ENCODE results near the gene RRH. TPM values are rescaled to one million over a fixed set of nuclear protein-coding genes. Genes with fewer than 3 reads are reported as not detected.

RRH gene
- total RNA-seq, 1 donor from 2014 or later: not detected

- H3K27me3 ChIP-seq: no peaks in the 10 kb centered on the region
- intact Hi-C loops (cut with DNase I): no loop called here
- no peak for DNase-seq (ENCODE audit: low spot score in 2 of 2)
Observed at GRCh38 chr4:109879081-109879480, 51.3 kb downstream of the RRH start.

GRCh38 chr4:109879636-109880314 is 52.0 kb downstream of the RRH start:
- DNase-seq (ENCODE audit: low spot score in 2 of 2): no peak
- Histone ChIP-seq H3K4me3 (no peak overlapping the region), H3K4me1 (no peaks in the 10 kb centered on the region), H3K36me3 (no peaks in the 10 kb centered on the region), H3K9me3 (no peaks in the 10 kb centered on the region), H3K27ac (no peak overlapping the region), H3K27me3 (no peaks in the 10 kb centered on the region)
- intact Hi-C loops (cut with DNase I): no loop called here
- TF ChIP-seq CTCF (IDR thresholded peaks at IDR 0.05): no peak

More at GRCh38 chr4:109879081-109879480, 51.3 kb downstream of the RRH start:
- no peak for TF ChIP-seq CTCF (IDR thresholded peaks at IDR 0.05)
- Histone ChIP-seq H3K4me3 (no peak overlapping the region), H3K4me1 (no peaks in the 10 kb centered on the region), H3K36me3 (no peaks in the 10 kb centered on the region), H3K27ac (no peak overlapping the region), H3K9me3 (no peaks in the 10 kb centered on the region)

GRCh38 chr4:109886303-109886702 is 58.5 kb downstream of the RRH start:
- Histone ChIP-seq H3K4me3 (no peak overlapping the region), H3K36me3 (no peaks in the 10 kb centered on the region), H3K27ac (no peak overlapping the region), H3K4me1 (no peaks in the 10 kb centered on the region), H3K9me3 (no peaks in the 10 kb centered on the region), H3K27me3 (no peaks in the 10 kb centered on the region)
- no peak for TF ChIP-seq CTCF (IDR thresholded peaks at IDR 0.05)
- no peak for DNase-seq (ENCODE audit: low spot score in 2 of 2)
- intact Hi-C loops (cut with DNase I): no loop called here

GRCh38 chr4:109887071-109887470 is 59.3 kb downstream of the RRH start:
- intact Hi-C loops (cut with DNase I): no loop called here
- no peak for DNase-seq (ENCODE audit: low spot score in 2 of 2)
- TF ChIP-seq CTCF (IDR thresholded peaks at IDR 0.05): no peak
- Histone ChIP-seq H3K4me1 (no peaks in the 10 kb centered on the region), H3K27ac (no peak overlapping the region), H3K9me3 (no peaks in the 10 kb centered on the region), H3K27me3 (no peaks in the 10 kb centered on the region), H3K4me3 (no peak overlapping the region), H3K36me3 (no peaks in the 10 kb centered on the region)

- no peak for TF ChIP-seq CTCF (IDR thresholded peaks at IDR 0.05)
- H3K9me3 ChIP-seq: no peaks in the 10 kb centered on the region
- no peaks in the 10 kb centered on the region for H3K27me3 ChIP-seq
- H3K4me3 ChIP-seq: no peak overlapping the region
- no peaks in the 10 kb centered on the region for H3K36me3 ChIP-seq
- H3K4me1 ChIP-seq: no peaks in the 10 kb centered on the region
- intact Hi-C loops (cut with DNase I): no loop called here
- DNase-seq (ENCODE audit: low spot score in 2 of 2): no peak
- H3K27ac ChIP-seq: no peak overlapping the region
Observed at GRCh38 chr4:109890076-109890475, 62.3 kb downstream of the RRH start.

Other genes with a start within 250 kb of the RRH start
- gene CASP6, start 124.5 kb upstream of the RRH start, total RNA-seq: not detected
- 8.9 TPM for gene PLA2G12A, start 97.9 kb upstream of the RRH start, total RNA-seq
- gene CFI, start 26.0 kb upstream of the RRH start, total RNA-seq: 17.8 TPM
- not detected for gene GAR1, start 12.2 kb upstream of the RRH start, total RNA-seq
- not detected for gene LRIT3, start 20.1 kb downstream of the RRH start, total RNA-seq
- gene EGF, start 84.9 kb downstream of the RRH start, total RNA-seq: not detected

Measured in ascending aorta (tissue), 2 donors.